Measurements from ENCODE around the gene RCN1.

- no peak for TF ChIP-seq ZFX (IDR thresholded peaks at IDR 0.05; ENCODE audit: borderline replicate concordance)
- TF ChIP-seq, protein P1, sequence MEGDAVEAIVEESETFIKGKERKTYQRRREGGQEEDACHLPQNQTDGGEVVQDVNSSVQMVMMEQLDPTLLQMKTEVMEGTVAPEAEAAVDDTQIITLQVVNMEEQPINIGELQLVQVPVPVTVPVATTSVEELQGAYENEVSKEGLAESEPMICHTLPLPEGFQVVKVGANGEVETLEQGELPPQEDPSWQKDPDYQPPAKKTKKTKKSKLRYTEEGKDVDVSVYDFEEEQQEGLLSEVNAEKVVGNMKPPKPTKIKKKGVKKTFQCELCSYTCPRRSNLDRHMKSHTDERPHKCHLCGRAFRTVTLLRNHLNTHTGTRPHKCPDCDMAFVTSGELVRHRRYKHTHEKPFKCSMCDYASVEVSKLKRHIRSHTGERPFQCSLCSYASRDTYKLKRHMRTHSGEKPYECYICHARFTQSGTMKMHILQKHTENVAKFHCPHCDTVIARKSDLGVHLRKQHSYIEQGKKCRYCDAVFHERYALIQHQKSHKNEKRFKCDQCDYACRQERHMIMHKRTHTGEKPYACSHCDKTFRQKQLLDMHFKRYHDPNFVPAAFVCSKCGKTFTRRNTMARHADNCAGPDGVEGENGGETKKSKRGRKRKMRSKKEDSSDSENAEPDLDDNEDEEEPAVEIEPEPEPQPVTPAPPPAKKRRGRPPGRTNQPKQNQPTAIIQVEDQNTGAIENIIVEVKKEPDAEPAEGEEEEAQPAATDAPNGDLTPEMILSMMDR (IDR thresholded peaks at IDR 0.05) = no peak
These were observed 45.8 kb downstream of the RCN1 start for GRCh38 chr11:32136657-32137056.

Data from 22Rv1 (cell line).